ENCODE measurements around the gene SLC39A11.
"Not testable (repeated sequence)": the region's sequence is repeated elsewhere in the genome, so short reads cannot be mapped to it uniquely, and the experiment has no call there.

The SLC39A11 gene

GRCh38 chr17:73003487-73003886 is 89.0 kb downstream of the SLC39A11 start:
- H3K4me3 ChIP-seq (replicated peaks; ENCODE audit: low read depth, low read length), result no peak overlapping the region
- DNase-seq (ENCODE audit: extremely low read depth, low read depth), result no peak
- no peak for TF ChIP-seq CTCF (IDR thresholded peaks at IDR 0.05; ENCODE audit: low read depth, low read length, missing control alignments)

GRCh38 chr17:73000832-73001231 is 91.7 kb downstream of the SLC39A11 start:
- H3K4me3 ChIP-seq (replicated peaks; ENCODE audit: low read depth, low read length), result no peak overlapping the region
- no peak for DNase-seq (ENCODE audit: extremely low read depth, low read depth)
- no peak for TF ChIP-seq CTCF (IDR thresholded peaks at IDR 0.05; ENCODE audit: low read depth, low read length, missing control alignments)

- not testable (repeated sequence) for H3K4me3 ChIP-seq (replicated peaks; ENCODE audit: low read depth, low read length)
Measured at GRCh38 chr17:72999474-72999873, 93.0 kb downstream of the SLC39A11 start.

GRCh38 chr17:72998343-72998742 is 94.1 kb downstream of the SLC39A11 start:
- no peak for TF ChIP-seq CTCF (IDR thresholded peaks at IDR 0.05; ENCODE audit: low read depth, low read length, missing control alignments)
- no peak for DNase-seq (ENCODE audit: extremely low read depth, low read depth)
- no peak overlapping the region for H3K4me3 ChIP-seq (replicated peaks; ENCODE audit: low read depth, low read length)

More at GRCh38 chr17:72999474-72999873, 93.0 kb downstream of the SLC39A11 start:
- DNase-seq (ENCODE audit: extremely low read depth, low read depth), result not testable (repeated sequence)

GRCh38 chr17:72997559-72997958 is 94.9 kb downstream of the SLC39A11 start:
- H3K4me3 ChIP-seq (replicated peaks; ENCODE audit: low read depth, low read length), result no peak overlapping the region
- TF ChIP-seq CTCF (IDR thresholded peaks at IDR 0.05; ENCODE audit: low read depth, low read length, missing control alignments), result no peak
- no peak for DNase-seq (ENCODE audit: extremely low read depth, low read depth)

- no peak for DNase-seq (ENCODE audit: extremely low read depth, low read depth)
- no peak overlapping the region for H3K4me3 ChIP-seq (replicated peaks; ENCODE audit: low read depth, low read length)
- no peak for TF ChIP-seq CTCF (IDR thresholded peaks at IDR 0.05; ENCODE audit: low read depth, low read length, missing control alignments)
Measured at GRCh38 chr17:72996791-72997190, 95.7 kb downstream of the SLC39A11 start.

- no peak for DNase-seq (ENCODE audit: extremely low read depth, low read depth)
- no peak overlapping the region for H3K4me3 ChIP-seq (replicated peaks; ENCODE audit: low read depth, low read length)
- no peak for TF ChIP-seq CTCF (IDR thresholded peaks at IDR 0.05; ENCODE audit: low read depth, low read length, missing control alignments)
Measured at GRCh38 chr17:72995008-72995656, 97.4 kb downstream of the SLC39A11 start.

GRCh38 chr17:72992783-72993467 is 99.6 kb downstream of the SLC39A11 start:
- not testable (repeated sequence) for DNase-seq (ENCODE audit: extremely low read depth, low read depth)

More at GRCh38 chr17:72992783-72993467, 99.6 kb downstream of the SLC39A11 start:
- H3K4me3 ChIP-seq (replicated peaks; ENCODE audit: low read depth, low read length), result not testable (repeated sequence)
